ENCODE data around the gene HPN.
"Not testable (repeated sequence)": the region's sequence is repeated elsewhere in the genome, so short reads cannot be mapped to it uniquely, and the experiment has no call there.

HPN gene

GRCh38 chr19:35041548-35042055 lies at the start of gene HPN:
HPN (plus strand) TSS chr19:35041721; CDS start chr19:35042507, 786 bp downstream.
- no peak for DNase-seq

GRCh38 chr19:34992582-34992981 lies 48.9 kb upstream of the HPN start:
- DNase-seq: peak; percentile 44 to 47

GRCh38 chr19:34994286-34994642 lies 47.3 kb upstream of the HPN start:
- DNase-seq: no peak

GRCh38 chr19:34994643-34995541 lies 46.6 kb upstream of the HPN start:
- no peak for DNase-seq

GRCh38 chr19:34995551-34995950 lies 46.0 kb upstream of the HPN start:
- no peak for DNase-seq

- peak in 1 of 2 experiments; percentile 40 for DNase-seq
Measured at GRCh38 chr19:34997071-34997617, 44.4 kb upstream of the HPN start.

- DNase-seq: not testable (repeated sequence)
Measured at GRCh38 chr19:34998224-34998623, 43.3 kb upstream of the HPN start.

GRCh38 chr19:34998777-34999497 lies 42.6 kb upstream of the HPN start:
- DNase-seq: peak in 1 of 2 experiments; percentile 44

GRCh38 chr19:34999498-35000337 lies 41.8 kb upstream of the HPN start, which contains the start of gene GRAMD1A:
GRAMD1A (plus strand) TSS chr19:35000323; CDS start chr19:35000479, 156 bp downstream.
- DNase-seq: peak; percentile 87 to 90

- no peak for DNase-seq
Measured at GRCh38 chr19:35000338-35000646, 41.2 kb upstream of the HPN start.

GRCh38 chr19:35000647-35001501 lies 40.6 kb upstream of the HPN start:
- DNase-seq: peak; percentile 77 to 79

GRCh38 chr19:35002037-35002535 lies 39.4 kb upstream of the HPN start:
- no peak for DNase-seq

GRCh38 chr19:35004517-35005255 lies 36.8 kb upstream of the HPN start:
- DNase-seq: no peak

GRCh38 chr19:35005256-35005977 lies 36.1 kb upstream of the HPN start:
- DNase-seq: no peak

GRCh38 chr19:35006007-35006341 lies 35.5 kb upstream of the HPN start:
- not testable (repeated sequence) for DNase-seq

- DNase-seq: no peak
Measured at GRCh38 chr19:35006342-35006998, 35.1 kb upstream of the HPN start.

- DNase-seq: no peak
Measured at GRCh38 chr19:35006999-35007365, 34.5 kb upstream of the HPN start.

- not testable (repeated sequence) for DNase-seq
Measured at GRCh38 chr19:35007427-35007826, 34.1 kb upstream of the HPN start.

GRCh38 chr19:35008891-35009341 lies 32.6 kb upstream of the HPN start:
- DNase-seq: no peak
